ENCODE measurements around the gene SUCNR1. TPM values are rescaled to one million over a fixed set of nuclear protein-coding genes. Genes with fewer than 3 reads are reported as not detected.
"Not testable (repeated sequence)": the region's sequence is repeated elsewhere in the genome, so short reads cannot be mapped to it uniquely, and the experiment has no call there.

The SUCNR1 gene
- total RNA-seq, 1 donor from 2014 or later = not detected

GRCh38 chr3:151900884-151901643 is 27.6 kb downstream of the SUCNR1 start:
- DNase-seq (ENCODE audit: low read depth in 2 of 2) = peak; percentile 20 to 87

- DNase-seq (ENCODE audit: low read depth in 2 of 2) = peak in 1 of 2 donors; percentile 62
These were observed 28.3 kb downstream of the SUCNR1 start for GRCh38 chr3:151901644-151902285.

GRCh38 chr3:151903501-151903991 is 30.1 kb downstream of the SUCNR1 start:
- peak; percentile 74 to 94 for DNase-seq (ENCODE audit: low read depth in 2 of 2)

- no peak for DNase-seq (ENCODE audit: low read depth in 2 of 2)
These were observed 32.2 kb downstream of the SUCNR1 start for GRCh38 chr3:151905647-151906046.

- no peak for DNase-seq (ENCODE audit: low read depth in 2 of 2)
These were observed 33.3 kb downstream of the SUCNR1 start for GRCh38 chr3:151906751-151907150.

GRCh38 chr3:151908399-151908798 is 35.0 kb downstream of the SUCNR1 start:
- DNase-seq (ENCODE audit: low read depth in 2 of 2) = no peak

GRCh38 chr3:151909681-151910405 is 36.4 kb downstream of the SUCNR1 start:
- DNase-seq (ENCODE audit: low read depth in 2 of 2) = peak; percentile 56 to 95

- DNase-seq (ENCODE audit: low read depth in 2 of 2) = peak in 1 of 2 donors; percentile 51
These were observed 38.0 kb downstream of the SUCNR1 start for GRCh38 chr3:151911462-151911861.

- DNase-seq (ENCODE audit: low read depth in 2 of 2) = peak; percentile 42 to 88
These were observed 38.6 kb downstream of the SUCNR1 start for GRCh38 chr3:151912028-151912427.

- no peak for DNase-seq (ENCODE audit: low read depth in 2 of 2)
These were observed 43.3 kb downstream of the SUCNR1 start for GRCh38 chr3:151916781-151917180.

- peak; percentile 68 to 86 for DNase-seq (ENCODE audit: low read depth in 2 of 2)
These were observed 45.0 kb downstream of the SUCNR1 start for GRCh38 chr3:151918253-151919029.

- DNase-seq (ENCODE audit: low read depth in 2 of 2) = no peak
These were observed 45.5 kb downstream of the SUCNR1 start for GRCh38 chr3:151919030-151919328.

- DNase-seq (ENCODE audit: low read depth in 2 of 2) = peak in 1 of 2 donors; percentile 81
These were observed 46.0 kb downstream of the SUCNR1 start for GRCh38 chr3:151919446-151919845.

GRCh38 chr3:151923901-151924300 is 50.5 kb downstream of the SUCNR1 start:
- peak in 1 of 2 donors; percentile 69 for DNase-seq (ENCODE audit: low read depth in 2 of 2)

GRCh38 chr3:151924753-151925152 is 51.3 kb downstream of the SUCNR1 start:
- no peak for DNase-seq (ENCODE audit: low read depth in 2 of 2)

GRCh38 chr3:151925419-151925818 is 52.0 kb downstream of the SUCNR1 start:
- no peak for DNase-seq (ENCODE audit: low read depth in 2 of 2)

GRCh38 chr3:151925876-151926275 is 52.4 kb downstream of the SUCNR1 start:
- peak in 1 of 2 donors; percentile 84 for DNase-seq (ENCODE audit: low read depth in 2 of 2)

GRCh38 chr3:151926956-151927355 is 53.5 kb downstream of the SUCNR1 start:
- peak in 1 of 2 donors; percentile 81 for DNase-seq (ENCODE audit: low read depth in 2 of 2)

- not testable (repeated sequence) for DNase-seq (ENCODE audit: low read depth in 2 of 2)
These were observed 54.6 kb downstream of the SUCNR1 start for GRCh38 chr3:151927915-151928525.

- peak in 1 of 2 donors; percentile 56 for DNase-seq (ENCODE audit: low read depth in 2 of 2)
These were observed 57.7 kb downstream of the SUCNR1 start for GRCh38 chr3:151931171-151931570.

Data from lung microvascular endothelial cell (primary cell).